GM19240 (cell line): ENCODE results near the gene BCL2L12.

Source experiments
- DNase-seq: peaks from one replicate; pipeline ENCODE4 v3.0.0; 2011; ENCODE audit warnings: low spot score; ENCODE audit not compliant: insufficient read length

Gene BCL2L12

DNA sequence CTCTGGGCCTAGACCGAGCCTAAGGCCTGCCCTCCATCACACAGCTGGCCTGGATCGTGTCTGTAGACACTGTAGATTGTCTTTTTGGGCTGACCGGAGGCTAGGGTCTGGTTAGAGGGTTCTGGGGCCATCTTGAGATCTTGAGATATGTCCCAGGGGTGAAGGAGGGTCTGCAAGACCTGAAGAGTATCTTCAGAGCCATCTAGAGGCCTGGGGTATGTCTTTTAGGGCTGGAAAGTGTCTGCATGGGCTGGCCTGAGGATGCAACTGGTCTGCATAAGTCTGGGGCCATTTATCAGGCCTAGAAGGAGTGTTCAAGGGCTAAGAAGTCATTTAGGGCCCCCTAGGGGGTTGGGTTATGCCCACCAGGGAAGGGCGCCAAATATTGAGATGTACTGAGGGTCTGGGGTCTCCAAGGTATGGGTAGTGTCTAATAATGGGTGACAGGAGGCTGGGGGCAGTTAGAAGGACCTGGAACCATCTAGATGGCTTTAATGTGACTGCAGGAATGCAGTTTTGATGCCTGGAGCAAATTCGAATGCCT, 23.2 kb upstream of the BCL2L12 start:
- no peak for DNase-seq

DNA sequence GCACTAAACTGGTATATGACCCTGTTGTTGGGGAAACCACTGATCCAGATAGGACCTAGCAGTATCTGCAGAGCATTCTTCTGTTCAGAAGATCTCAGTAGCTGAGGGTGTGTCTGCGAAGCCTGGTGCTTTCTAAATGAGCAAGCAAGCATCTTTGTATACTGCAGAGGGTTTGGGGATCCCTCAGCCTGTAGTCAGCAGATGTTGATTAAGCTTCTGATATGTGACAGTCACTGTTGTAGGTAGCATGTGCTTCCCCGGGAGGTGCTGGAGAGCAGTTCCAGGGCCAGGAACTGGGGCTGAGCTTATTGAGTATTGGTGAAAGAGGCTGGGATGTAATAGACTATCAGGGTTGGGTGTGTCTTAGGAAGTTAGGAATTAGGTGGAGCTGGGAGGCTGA, 22.3 kb upstream of the BCL2L12 start:
- DNase-seq: no peak

DNA sequence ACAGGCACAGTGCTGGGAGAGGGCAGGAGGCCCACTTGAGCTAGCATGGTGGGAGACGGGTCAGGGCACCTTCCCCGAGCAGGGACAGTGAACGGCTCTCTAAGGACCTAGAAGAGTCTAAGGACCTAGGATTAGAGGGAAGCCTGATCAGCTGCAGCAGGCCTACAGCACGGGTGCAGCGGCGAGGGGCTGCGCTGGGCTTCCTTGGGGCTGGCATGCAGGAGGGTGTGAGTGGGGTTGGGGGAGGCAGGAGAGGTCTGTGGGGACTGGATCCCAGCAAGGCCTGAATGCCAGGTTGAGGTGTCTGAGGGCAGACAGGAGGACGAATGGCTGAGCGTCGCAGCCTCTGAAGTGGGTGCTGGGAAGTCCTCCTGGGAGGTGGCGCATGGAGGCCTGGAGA, 20.1 kb upstream of the BCL2L12 start:
- DNase-seq: no peak

GRCh38 chr19:49645995-49646394, 19.7 kb upstream of the BCL2L12 start:
- no peak for DNase-seq

GRCh38 chr19:49646586-49646985, 19.1 kb upstream of the BCL2L12 start:
- DNase-seq: no peak

GRCh38 chr19:49651029-49651819, 14.5 kb upstream of the BCL2L12 start:
- no peak for DNase-seq

- DNase-seq: no peak
Measured at GRCh38 chr19:49651820-49652550, 13.7 kb upstream of the BCL2L12 start.

- no peak for DNase-seq
Measured at GRCh38 chr19:49652551-49653465, 12.9 kb upstream of the BCL2L12 start.

DNA sequence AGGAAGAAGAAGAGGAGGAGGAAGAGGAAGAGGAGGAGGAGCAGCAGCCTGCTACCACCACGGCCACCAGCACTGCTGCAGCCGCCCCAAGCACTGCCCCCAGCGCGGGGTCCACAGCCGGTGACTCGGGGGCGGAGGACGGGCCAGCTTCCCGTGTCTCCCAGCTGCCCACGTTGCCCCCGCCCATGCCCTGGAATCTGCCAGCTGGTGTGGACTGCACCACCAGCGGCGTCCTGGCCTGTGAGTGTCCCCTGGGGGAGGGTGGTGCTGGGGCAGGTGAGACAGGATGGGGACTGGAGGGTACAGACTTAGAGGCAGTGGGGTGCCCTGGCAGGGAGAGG, 12.3 kb upstream of the BCL2L12 start:
- no peak for DNase-seq

GRCh38 chr19:49654581-49654980, 11.2 kb upstream of the BCL2L12 start:
- DNase-seq: no peak

GRCh38 chr19:49655570-49656455, 9.9 kb upstream of the BCL2L12 start:
- DNase-seq: no peak

GRCh38 chr19:49656456-49657109, 9.2 kb upstream of the BCL2L12 start:
- DNase-seq: no peak

DNA sequence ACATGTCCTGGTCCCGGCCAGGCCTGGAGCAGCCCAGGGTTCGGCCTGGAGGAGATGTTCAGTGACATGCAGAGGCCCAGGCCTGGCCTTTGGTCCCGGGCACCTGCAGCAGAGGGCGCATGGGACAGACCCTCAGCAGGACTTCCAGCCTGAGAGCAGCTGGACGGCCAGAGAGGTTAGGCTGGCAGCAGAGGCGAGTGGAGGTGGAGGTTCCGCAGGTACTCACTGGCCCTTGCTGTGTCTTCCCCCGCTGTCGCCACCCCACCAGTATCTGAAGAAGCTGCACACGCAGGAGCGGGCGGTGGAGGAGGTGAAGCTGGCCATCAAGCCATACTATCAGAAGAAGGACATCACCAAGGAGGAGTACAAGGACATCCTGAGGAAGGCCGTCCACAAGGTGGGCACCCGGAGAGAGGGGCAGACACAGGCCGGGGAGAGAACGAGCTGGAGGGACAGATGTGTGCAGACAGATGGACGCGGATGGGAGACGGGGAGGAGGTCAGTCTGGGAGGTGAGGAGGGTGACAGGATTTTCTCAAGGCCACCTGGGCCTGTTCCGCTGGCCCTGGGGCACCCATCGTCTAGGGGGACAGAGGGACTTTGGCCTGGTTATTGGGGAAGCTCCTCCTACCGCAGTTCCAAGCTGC, 8.1 kb upstream of the BCL2L12 start:
- no peak for DNase-seq

DNA sequence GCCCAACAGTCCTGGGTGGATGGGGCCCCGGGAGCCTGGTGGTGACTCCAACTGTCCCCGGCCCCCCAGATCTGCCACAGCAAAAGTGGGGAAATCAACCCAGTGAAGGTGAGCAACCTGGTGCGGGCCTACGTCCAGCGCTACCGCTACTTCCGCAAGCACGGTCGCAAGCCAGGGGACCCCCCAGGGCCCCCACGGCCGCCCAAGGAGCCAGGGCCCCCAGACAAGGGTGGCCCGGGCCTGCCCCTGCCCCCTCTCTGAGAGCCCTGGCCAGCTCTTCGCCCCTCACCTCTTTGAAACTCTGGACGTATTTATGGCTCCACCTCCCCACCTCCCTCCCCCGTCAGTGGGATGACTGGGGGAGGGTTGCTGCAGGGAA, 7.6 kb upstream of the BCL2L12 start:
- DNase-seq: no peak

GRCh38 chr19:49658566-49659442, 6.9 kb upstream of the BCL2L12 start:
- DNase-seq: no peak

DNA sequence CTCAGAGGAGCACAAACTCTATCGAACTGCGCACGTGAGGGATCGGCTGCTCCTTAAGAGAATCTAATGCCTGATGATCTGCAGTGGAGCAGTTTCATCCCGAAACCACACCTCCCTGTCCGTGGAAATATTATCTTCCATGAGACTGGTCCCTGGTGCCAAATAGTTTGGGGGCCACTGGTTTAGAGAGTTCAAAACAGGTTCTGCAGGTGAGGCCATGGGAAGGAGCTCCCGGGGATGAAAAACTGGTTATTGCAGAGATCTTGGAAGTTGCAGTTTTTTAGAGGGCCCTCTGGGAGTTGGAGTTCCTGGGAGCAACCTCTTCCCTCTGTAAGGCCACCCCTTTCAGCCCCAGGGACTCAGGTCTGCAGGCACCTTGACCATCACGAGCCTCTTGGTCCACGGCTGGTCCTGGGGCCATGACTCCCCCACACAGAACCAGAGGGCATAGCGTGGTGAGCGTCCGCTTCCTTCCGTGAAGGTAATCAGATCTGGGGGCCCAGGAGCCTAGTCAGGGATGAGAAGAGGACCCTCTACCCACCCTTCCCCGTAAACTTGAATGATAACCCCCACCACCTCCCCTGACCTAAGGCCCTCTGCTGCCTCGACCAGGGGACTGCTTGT, 5.3 kb upstream of the BCL2L12 start:
- DNase-seq: no peak

GRCh38 chr19:49662011-49662410, 3.7 kb upstream of the BCL2L12 start:
- no peak for DNase-seq

- no peak for DNase-seq
Measured at GRCh38 chr19:49663224-49663623, 2.5 kb upstream of the BCL2L12 start.
